COR-L47 (cell line): ENCODE results near the gene EVC.

ENCODE experiments used
- DNase-seq: peaks from one replicate; lab custom pipeline; 2025; lab: John Stamatoyannopoulos, UW

The EVC gene

GRCh38 chr4:5710961-5711478, at the start of gene EVC:
Gene EVC (plus strand): TSS chr4:5711201. CDS start chr4:5711381, 180 bp downstream.
- no peak for DNase-seq

GRCh38 chr4:5661237-5661636, 49.8 kb upstream of the EVC start:
- no peak for DNase-seq

DNA sequence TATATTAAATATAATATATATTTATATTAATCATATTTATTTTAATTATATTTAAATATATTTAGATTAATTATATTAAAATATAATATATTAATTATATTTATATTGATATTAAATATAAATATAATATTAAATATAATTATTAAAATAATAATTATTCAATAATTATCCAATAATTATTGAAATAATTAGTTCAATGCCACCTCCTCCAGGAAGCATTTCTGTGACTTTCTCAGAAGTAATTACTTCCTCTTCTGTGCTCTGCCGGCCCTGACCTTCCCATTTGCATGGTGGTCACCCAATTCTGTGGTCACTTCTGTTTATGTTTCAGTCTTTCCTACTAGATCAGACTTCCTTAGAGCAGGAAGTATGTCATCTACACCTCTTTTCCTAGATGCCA, 48.4 kb upstream of the EVC start:
- DNase-seq: no peak

DNA sequence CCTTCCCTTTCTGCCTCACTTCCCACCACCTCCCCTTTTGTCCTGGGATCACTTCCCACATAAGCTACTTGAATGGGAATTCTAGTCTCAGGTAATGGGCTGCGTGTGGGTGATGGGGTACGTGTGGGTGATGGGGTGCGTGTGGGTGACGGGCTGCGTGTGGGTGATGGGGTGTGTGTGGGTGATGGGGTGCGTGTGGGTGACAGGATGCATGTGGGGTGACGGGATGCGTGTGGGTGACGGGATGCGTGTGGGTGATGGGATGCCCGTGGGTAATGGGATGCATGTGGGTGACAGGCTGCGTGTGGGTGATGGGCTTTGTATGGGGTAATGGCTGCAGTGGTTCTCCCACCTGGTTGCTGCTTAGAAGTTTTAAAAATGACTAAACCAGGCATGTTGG, 46.2 kb upstream of the EVC start:
- DNase-seq: no peak

- DNase-seq: no peak
Measured at GRCh38 chr4:5666741-5667140, 44.3 kb upstream of the EVC start.

DNA sequence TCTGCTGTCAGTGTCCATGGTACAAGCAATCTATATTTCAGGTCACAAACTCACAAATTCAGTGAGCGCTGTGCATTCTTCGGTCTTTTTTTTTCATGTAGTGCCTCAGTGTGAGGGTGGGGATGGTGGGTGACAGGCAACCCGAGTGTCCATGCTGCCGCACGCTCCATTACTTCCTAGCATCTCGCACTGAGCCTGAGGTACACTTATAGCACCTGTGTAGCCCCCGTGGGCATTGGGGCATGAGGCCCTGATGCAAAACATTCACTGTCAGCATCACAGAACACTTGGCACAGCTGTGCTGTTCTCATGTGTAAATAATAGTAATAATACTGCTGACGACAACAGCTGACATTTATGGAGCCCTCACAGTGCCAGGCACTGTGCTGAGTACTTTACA, 34.2 kb upstream of the EVC start:
- no peak for DNase-seq

- DNase-seq: no peak
Measured at GRCh38 chr4:5678977-5679376, 32.0 kb upstream of the EVC start.

GRCh38 chr4:5683566-5683965, 27.4 kb upstream of the EVC start:
- no peak for DNase-seq

DNA sequence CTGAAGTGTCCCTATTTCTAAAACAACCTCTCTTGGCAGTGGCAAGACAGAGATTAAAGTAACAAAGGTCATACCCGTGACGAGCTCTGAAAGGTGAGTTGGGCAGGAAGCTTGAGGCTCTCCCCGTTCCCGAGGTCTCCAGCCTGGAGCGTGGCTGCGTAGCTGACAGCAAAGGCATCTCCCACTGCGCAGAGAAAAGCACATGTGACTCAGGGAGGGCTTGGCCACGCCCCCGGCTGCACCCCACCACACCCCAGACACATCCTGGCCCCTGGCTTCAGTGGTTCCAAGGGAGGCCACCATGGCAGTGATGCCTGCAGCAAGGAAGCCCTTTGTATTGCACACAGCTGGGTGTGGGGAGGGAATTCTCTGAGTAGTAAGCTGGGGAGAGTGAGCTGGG, 25.7 kb upstream of the EVC start:
- DNase-seq: no peak

GRCh38 chr4:5686338-5686737, 24.7 kb upstream of the EVC start:
- no peak for DNase-seq

DNA sequence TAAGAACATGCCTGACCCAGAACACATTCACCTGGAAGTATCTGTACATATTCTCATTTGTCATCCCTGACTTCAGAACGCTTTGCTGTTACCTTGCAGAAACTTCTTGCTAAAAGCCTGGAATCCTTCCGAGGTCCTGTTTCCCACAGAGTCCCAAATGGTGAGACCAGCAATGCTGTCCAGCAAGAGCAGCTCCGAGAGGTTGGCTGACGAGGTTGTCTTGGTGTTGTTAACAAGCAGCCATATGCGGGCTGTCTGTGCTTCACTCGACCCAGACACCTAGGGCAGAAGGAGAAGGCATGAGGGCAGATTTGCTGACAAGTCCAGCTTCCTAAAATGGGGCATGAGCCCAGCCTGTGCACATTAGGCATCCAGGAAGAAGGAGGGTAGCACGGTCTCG, 21.9 kb upstream of the EVC start:
- no peak for DNase-seq

GRCh38 chr4:5691491-5692132, 19.4 kb upstream of the EVC start:
- DNase-seq: no peak

GRCh38 chr4:5693871-5694270, 17.1 kb upstream of the EVC start:
- DNase-seq: no peak

- DNase-seq: no peak
Measured at GRCh38 chr4:5696341-5696740, 14.7 kb upstream of the EVC start.

DNA sequence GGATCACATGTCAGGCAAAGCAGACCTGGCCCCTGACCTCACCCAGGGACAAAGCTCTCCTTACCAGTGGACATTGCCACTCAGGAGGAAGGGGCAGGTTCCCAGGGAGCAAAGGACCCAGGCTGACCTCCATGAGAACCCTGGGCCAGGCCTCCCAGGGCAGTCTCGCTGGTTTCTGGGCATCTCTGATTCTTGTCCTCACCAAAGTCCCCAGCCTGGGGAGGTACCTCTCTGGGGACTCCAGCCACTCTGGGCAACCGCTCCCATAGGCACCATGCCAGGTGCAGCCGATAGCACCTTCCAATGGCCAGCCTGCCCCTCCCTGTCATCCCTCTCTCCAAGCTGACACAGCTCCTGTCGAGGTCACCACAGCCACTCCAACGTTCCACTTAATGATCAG, 10.5 kb upstream of the EVC start:
- DNase-seq: no peak

- DNase-seq: no peak
Measured at GRCh38 chr4:5701971-5702370, 9.0 kb upstream of the EVC start.

- no peak for DNase-seq
Measured at GRCh38 chr4:5703831-5704230, 7.2 kb upstream of the EVC start.

GRCh38 chr4:5704276-5704675, 6.7 kb upstream of the EVC start:
- DNase-seq: no peak

- DNase-seq: no peak
Measured at GRCh38 chr4:5705647-5706320, 5.2 kb upstream of the EVC start.

DNA sequence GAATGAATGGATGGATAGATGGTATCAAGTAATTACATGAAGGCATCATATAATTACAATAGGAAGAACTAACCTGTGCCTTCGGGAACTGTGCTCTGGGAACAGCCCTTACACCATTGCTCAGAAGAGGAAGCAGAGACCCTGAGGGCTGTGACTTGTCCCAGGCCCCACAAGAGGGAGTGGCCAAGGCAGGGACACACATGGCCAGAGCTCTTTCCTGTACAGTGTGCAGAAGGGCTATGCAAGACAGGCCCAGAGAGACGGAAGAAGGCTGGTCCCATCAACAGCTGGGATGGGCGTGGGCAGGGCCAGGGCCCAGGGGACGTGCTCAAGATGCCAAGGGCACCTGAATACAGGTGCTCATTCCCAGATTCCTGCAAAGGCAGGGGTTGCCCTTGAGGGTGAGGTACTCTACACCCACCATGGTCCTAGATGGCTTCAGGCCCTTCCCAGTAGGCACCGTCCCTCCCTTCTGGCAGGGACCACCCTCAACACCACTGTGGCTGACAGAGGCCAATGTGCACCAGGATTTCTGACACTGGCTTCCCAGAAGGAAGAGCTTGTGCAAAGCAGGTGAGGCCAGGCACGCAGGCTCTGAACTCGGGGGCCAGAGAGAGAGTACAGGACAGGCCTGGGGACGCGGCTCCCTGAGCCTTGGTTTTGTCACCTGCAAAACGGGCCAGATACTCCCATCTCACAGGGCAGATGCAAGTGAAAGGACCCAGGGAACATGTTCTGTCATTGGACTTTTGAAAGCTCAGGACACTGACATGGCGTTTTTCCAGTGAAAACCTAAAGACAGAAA, 4.3 kb upstream of the EVC start:
- no peak for DNase-seq

- DNase-seq: no peak
Measured at GRCh38 chr4:5707366-5707765, 3.6 kb upstream of the EVC start.

GRCh38 chr4:5707778-5708448, 3.1 kb upstream of the EVC start:
- DNase-seq: no peak
